Pancreas (tissue), 10 donors: Measurements from ENCODE around the gene RASL10B. TPM values are rescaled to one million over a fixed set of nuclear protein-coding genes. Genes with fewer than 3 reads are reported as not detected.

Experiments used
- ATAC-seq, 4 donors: fragments of 200-7000 bp; cut with Tn5 transposase; one replicate each; pipeline versions ENCODE4 v1.8.0 to v1.9.1; 2020; ENCODE audit warnings: mild to moderate bottlenecking in 4 of 4, moderate library complexity in 4 of 4
- DNase-seq, 6 donors: peaks; one replicate each; pipeline ENCODE4 v3.0.0-alpha.2; 2020
- FAIRE-seq: peaks from 2 replicates; lab custom pipeline; 2012; peaks lifted over from hg19 to GRCh38; lab: Jason Lieb, UNC
- H3K27ac ChIP-seq, 4 donors: fragments of 200-600 bp; sonication (generic); 1 replicate in 3 of 4; 2 replicates in 1 of 4; pipeline versions ENCODE4 v1.5.0 to v1.8.0; 2020
- H3K27me3 ChIP-seq, 4 donors: fragments of 200-600 bp; one replicate each; pipeline ENCODE4 v1.8.0; 2021
- H3K36me3 ChIP-seq, 3 donors: fragments of 200-600 bp; sonication (generic) in 1 of 3; one replicate each; pipeline versions ENCODE4 v1.5.0 to v1.8.0; 2020 to 2021
- H3K4me1 ChIP-seq, 3 donors: fragments of 200-600 bp; one replicate each; pipeline ENCODE4 v1.8.0; 2021
- H3K4me3 ChIP-seq, 4 donors: fragments of 200-600 bp; sonication (generic) in 2 of 4; one replicate each; pipeline versions ENCODE4 v1.5.0 to v1.8.0; 2020 to 2021
- H3K9me3 ChIP-seq, 4 donors: fragments of 200-600 bp; one replicate each; pipeline ENCODE4 v1.8.0; 2021
- WGBS, 2 donors: extraction: QIAGEN DNeasy Blood & Tissue Kit; methylation state at CpG; one replicate each; pipeline ENCODE4 v1.1.7; 2013; 5-methylcytosine and 5-hydroxymethylcytosine counted together
- intact Hi-C, 3 donors: fragments of 100-400 bp; cut with DNase I; formaldehyde crosslinking; loops; one replicate each; pipeline versions ENCODE4 v1.11.1 to v1.14.2; 2022
- polyA plus RNA-seq, 2 donors: library from polyadenylated mRNA; stranded (reverse); fragments of 200-250 nt; gene quantifications; one replicate each; pipeline ENCODE4 v1.2.3, GENCODE V29; 2013
- total RNA-seq, 6 donors: library from RNA; stranded (reverse); fragmentation: NEBNext Ultra II Directional in 4 of 6; extraction: Animal tissue kit (Norgen Biotek cat#: 25700) in 4 of 6; gene quantifications; one replicate each; pipeline versions ENCODE4 v1.2.1 to v1.2.4, GENCODE V29; 2021 to 2023
- TF ChIP-seq, protein P1 (sequence below), 4 donors: fragments of 200-600 bp; sonication (generic) in 3 of 4; IDR thresholded peaks; one replicate each; pipeline versions ENCODE4 v1.5.0 to v1.8.0; 2021; ENCODE audit warnings: antibody characterized with exemption in 4 of 4
- donor health status: healthy with polysubstance abuse.
- donor health status: DM: no; HTN: no; CAD: no; lungs with moderate emphysema.
- donor health status: DM: no; HTN: no; CAD: no.
- donor health status: control.
- donor health status: control.
- donor health status: Bipolar disorder and iron deficiency.
- donor health status: DM: yes; HTN: yes; CAD: no.
- donor health status: DM: no; HTN: no; CAD: no.
- donor health status: DM: no; HTN: no; CAD: no.
- donor health status: DM: yes; HTN: yes; CAD: no.

RASL10B gene
- total and polyA plus RNA-seq, 8 donors = 2.5 to 6.3 (median 4.0) TPM

DNA sequence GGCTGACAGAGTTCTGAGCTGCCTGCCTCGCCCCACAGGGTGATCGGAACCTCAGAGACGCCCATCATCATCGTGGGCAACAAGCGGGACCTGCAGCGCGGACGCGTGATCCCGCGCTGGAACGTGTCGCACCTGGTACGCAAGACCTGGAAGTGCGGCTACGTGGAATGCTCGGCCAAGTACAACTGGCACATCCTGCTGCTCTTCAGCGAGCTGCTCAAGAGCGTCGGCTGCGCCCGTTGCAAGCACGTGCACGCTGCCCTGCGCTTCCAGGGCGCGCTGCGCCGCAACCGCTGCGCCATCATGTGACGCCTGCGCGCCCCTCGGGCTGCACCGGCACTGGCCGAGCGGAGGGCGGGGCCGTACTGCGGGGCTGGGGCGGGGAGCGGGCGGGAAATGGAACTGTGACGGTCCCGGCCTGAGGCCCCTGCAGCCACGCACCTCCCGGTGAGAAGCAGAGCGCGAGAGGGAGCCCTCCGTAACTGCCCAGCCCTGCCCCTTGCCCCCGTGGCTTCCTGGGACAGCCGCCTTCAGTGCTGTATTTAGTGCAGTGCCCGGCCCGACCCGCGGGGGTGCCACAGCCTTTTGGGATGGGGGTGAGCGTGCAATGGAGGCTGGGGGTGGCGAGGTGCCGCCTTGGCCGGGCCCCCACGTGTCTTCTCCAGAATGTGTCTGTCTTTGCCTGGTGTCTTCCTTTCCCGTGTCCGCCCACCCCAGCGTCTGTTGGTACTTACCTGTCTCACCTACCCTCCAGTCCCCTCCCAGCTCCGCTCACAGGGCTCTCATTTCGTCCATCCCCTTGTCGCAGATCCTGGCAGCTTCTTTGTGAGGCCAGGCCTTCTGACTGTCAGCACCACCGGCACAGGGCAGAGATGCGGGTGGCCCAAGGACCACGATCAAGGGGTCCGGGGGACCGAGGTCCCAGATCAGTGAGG is 9.8 kb downstream of the RASL10B start:
- FAIRE-seq (no peak), ATAC-seq (peak; percentile 25 to 59 (median 48)), DNase-seq (peak in 1 of 6 donors; percentile 72)
- Histone ChIP-seq H3K27ac (no peak overlapping the region), H3K4me1 (peaks cover 0 to 6% (median 0%) of the 10 kb centered on the region in 3 donors), H3K4me3 (peak overlapping the region in 1 of 4 donors; percentile 26), H3K27me3 (peaks cover 0 to 4% (median 0%) of the 10 kb centered on the region in 4 donors), H3K9me3 (no peaks in the 10 kb centered on the region), H3K36me3 (no peaks in the 10 kb centered on the region)
- intact Hi-C loops = loop anchor here in 2 of 3 donors (10.0 kb wide), 2 partner anchors 76 to 126 kb away; no protein-coding TSS in a partner anchor
- 16 to 17% methylated on average over 67 to 73 of the region's 73 CpGs for WGBS, 2 donors
- TF ChIP-seq, protein P1, sequence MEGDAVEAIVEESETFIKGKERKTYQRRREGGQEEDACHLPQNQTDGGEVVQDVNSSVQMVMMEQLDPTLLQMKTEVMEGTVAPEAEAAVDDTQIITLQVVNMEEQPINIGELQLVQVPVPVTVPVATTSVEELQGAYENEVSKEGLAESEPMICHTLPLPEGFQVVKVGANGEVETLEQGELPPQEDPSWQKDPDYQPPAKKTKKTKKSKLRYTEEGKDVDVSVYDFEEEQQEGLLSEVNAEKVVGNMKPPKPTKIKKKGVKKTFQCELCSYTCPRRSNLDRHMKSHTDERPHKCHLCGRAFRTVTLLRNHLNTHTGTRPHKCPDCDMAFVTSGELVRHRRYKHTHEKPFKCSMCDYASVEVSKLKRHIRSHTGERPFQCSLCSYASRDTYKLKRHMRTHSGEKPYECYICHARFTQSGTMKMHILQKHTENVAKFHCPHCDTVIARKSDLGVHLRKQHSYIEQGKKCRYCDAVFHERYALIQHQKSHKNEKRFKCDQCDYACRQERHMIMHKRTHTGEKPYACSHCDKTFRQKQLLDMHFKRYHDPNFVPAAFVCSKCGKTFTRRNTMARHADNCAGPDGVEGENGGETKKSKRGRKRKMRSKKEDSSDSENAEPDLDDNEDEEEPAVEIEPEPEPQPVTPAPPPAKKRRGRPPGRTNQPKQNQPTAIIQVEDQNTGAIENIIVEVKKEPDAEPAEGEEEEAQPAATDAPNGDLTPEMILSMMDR (IDR thresholded peaks at IDR 0.05) = no peak

- TF ChIP-seq, protein P1 (IDR thresholded peaks at IDR 0.05) = no peak
- Histone ChIP-seq H3K9me3 (no peaks in the 10 kb centered on the region), H3K27ac (no peak overlapping the region), H3K27me3 (peaks cover 0 to 4% (median 0%) of the 10 kb centered on the region in 4 donors), H3K36me3 (no peaks in the 10 kb centered on the region), H3K4me3 (no peak overlapping the region), H3K4me1 (peaks cover 0 to 6% (median 0%) of the 10 kb centered on the region in 3 donors)
- 60 to 68% methylated on average over 7 of the region's 7 CpGs for WGBS, 2 donors
- FAIRE-seq (no peak), ATAC-seq (no peak), DNase-seq (no peak)
- intact Hi-C loops = loop anchor here in 2 of 3 donors (10.0 kb wide), 2 partner anchors 78 to 128 kb away; no protein-coding TSS in a partner anchor
These were observed 11.1 kb downstream of the RASL10B start for GRCh38 chr17:35742496-35742895.

DNA sequence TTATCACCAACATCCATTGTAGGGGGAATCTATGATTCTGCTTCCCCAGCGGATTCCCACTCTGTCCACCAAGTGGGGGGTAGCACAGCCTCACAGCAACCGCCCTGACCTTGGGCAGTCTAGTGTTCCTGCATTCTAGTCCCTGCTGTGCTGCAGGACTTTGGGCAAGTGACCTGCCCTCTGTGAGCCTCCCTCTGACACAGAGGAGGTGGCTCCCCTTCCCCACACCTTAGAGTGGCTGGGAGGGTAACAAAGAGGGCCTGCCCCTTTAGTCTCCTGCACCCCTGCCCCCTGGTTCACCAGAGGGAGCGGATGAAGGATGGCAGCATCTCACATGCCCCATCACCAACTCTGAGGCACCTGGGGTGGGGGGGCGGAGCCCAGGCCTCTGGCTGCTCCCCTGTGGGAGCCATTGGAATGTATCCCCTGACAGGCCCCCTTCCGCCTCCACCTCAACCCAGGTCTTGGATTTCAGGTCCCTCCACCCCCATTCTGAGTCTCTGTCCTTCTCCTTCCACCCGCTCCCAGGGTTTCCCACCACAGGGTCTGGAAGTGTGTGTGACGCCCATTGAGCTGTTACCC is 11.5 kb downstream of the RASL10B start:
- WGBS, 2 donors = 62 to 64% methylated on average over 7 of the region's 7 CpGs
- H3K36me3 ChIP-seq = no peaks in the 10 kb centered on the region
- intact Hi-C loops = loop anchor here in 2 of 3 donors (10.0 kb wide), 2 partner anchors 78 to 128 kb away; no protein-coding TSS in a partner anchor
- H3K9me3 ChIP-seq = no peaks in the 10 kb centered on the region
- FAIRE-seq (no peak), ATAC-seq (no peak), DNase-seq (no peak)
- peaks cover 0 to 6% (median 0%) of the 10 kb centered on the region in 3 donors for H3K4me1 ChIP-seq
- H3K4me3 ChIP-seq = no peak overlapping the region
- H3K27ac ChIP-seq = no peak overlapping the region
- peaks cover 0 to 4% (median 0%) of the 10 kb centered on the region in 4 donors for H3K27me3 ChIP-seq
- TF ChIP-seq, protein P1 (IDR thresholded peaks at IDR 0.05) = no peak

DNA sequence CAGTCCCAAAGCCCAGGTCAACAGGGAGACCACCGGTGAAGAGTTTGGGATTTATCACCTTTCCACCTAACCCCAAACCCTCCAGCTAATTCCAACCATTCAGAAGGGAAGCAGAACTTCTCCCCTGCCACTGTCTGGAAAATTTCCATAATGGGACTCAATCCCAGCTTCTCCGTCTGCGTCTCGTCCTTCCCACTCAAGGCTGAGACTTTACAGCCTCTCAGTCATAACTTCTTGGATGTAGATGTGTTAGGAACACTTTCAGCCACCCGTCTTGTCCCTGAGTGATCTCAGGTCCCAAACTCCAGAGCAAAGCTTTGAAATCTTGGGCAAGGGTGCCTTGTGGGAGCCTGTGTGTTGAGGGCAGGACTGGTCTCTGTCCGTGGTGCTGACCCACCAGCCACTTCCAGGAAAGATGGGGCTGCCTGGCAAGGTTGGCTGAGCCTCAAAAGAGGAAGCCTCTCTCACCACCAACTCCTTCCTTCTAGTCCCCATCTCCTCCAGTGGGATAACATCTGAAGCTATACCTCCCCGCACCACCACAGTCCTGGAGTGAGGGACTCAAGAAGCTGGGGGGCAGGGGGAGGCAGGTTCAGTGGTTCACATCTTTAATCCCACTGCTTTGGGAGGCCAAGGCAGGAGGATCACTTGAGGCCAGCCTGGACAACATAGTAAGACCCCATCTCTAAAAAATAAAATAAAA is 12.3 kb downstream of the RASL10B start:
- H3K27me3 ChIP-seq = peaks cover 0 to 5% (median 0%) of the 10 kb centered on the region in 4 donors
- DNase-seq = no peak
- H3K27ac ChIP-seq = no peak overlapping the region
- intact Hi-C loops = loop anchor here in 2 of 3 donors (10.0 kb wide), 2 partner anchors 79 to 129 kb away; no protein-coding TSS in a partner anchor
- no peaks in the 10 kb centered on the region for H3K9me3 ChIP-seq
- no peaks in the 10 kb centered on the region for H3K36me3 ChIP-seq
- H3K4me1 ChIP-seq = peaks cover 0 to 6% (median 0%) of the 10 kb centered on the region in 3 donors
- 41 to 42% methylated on average over 7 of the region's 7 CpGs for WGBS, 2 donors
- TF ChIP-seq, protein P1 (IDR thresholded peaks at IDR 0.05) = no peak
- peak in 2 of 4 donors; percentile 27 to 33 for ATAC-seq
- no peak for FAIRE-seq
- H3K4me3 ChIP-seq = no peak overlapping the region
